H1 (cell line): ENCODE data around the gene SOHLH1. TPM values are rescaled to one million over a fixed set of nuclear protein-coding genes. Genes with fewer than 3 reads are reported as not detected.

ENCODE experiments used
- CTCF ChIA-PET: fragments of 300-600 bp; sonication (Branson Sonifier 250); formaldehyde crosslinking; loops from one replicate; lab custom pipeline; 2021; ENCODE audit not compliant: partially characterized antibody; lab: Charles Lee
- POLR2A ChIA-PET: fragments of 300-600 bp; sonication (Branson Sonifier 250); formaldehyde crosslinking; loops from one replicate; lab custom pipeline; 2021; ENCODE audit warnings: inconsistent platforms; ENCODE audit not compliant: partially characterized antibody; lab: Charles Lee
- DNase-seq, 2 experiments: peaks; one replicate each; pipeline versions ENCODE4 v3.0.0 to v3.0.0-alpha.2; 2010 to 2022; ENCODE audit warnings: low spot score in 2 of 2, low read depth in 1 of 2, mixed read lengths in 1 of 2
- FAIRE-seq: peaks from 2 replicates; lab custom pipeline; 2011; peaks lifted over from hg19 to GRCh38; lab: Jason Lieb, UNC
- H2AFZ ChIP-seq: 2 replicates; pipeline ENCODE4 v1.8.1; 2012; ENCODE audit warnings: low read length, inconsistent platforms
- H2AK5ac ChIP-seq: 2 replicates; pipeline ENCODE4 v1.6.1; 2013; ENCODE audit warnings: low read depth, low read length
- H2BK120ac ChIP-seq: replicated peaks from 2 replicates; pipeline ENCODE3; 2013; ENCODE audit warnings: low read depth, low read length, inconsistent platforms
- H2BK12ac ChIP-seq: 2 replicates; pipeline ENCODE4 v1.6.1; 2013; ENCODE audit warnings: low read depth, low read length
- H2BK15ac ChIP-seq: 2 replicates; pipeline ENCODE4 v1.6.1; 2013; ENCODE audit warnings: low read length
- H2BK20ac ChIP-seq: 2 replicates; pipeline ENCODE4 v1.6.1; 2013; ENCODE audit warnings: low read length
- H2BK5ac ChIP-seq: 2 replicates; pipeline ENCODE4 v1.6.1; 2013; ENCODE audit warnings: low read depth, low read length
- H3K14ac ChIP-seq: 2 replicates; pipeline ENCODE4 v1.6.1; 2013; ENCODE audit warnings: inconsistent platforms; ENCODE audit not compliant: insufficient read length
- H3K18ac ChIP-seq: 2 replicates; pipeline ENCODE4 v1.6.1; 2013; ENCODE audit warnings: low read length; ENCODE audit errors: extremely low read depth
- H3K23ac ChIP-seq: 2 replicates; pipeline ENCODE4 v1.6.1; 2013; ENCODE audit warnings: inconsistent platforms; ENCODE audit not compliant: insufficient read length
- H3K23me2 ChIP-seq: 2 replicates; pipeline ENCODE4 v1.6.1; 2013; ENCODE audit warnings: low read depth, low read length
- H3K27ac ChIP-seq: 2 replicates; pipeline ENCODE4 v1.6.1; 2011; ENCODE audit warnings: low read depth, low read length, inconsistent platforms
- H3K27me3 ChIP-seq, 4 experiments: replicated peaks in 1 of 4; 1 replicate in 1 of 4; 2 replicates in 3 of 4; pipeline versions ENCODE4 v1.6.1 to v1.8.1; 2011 to 2013; ENCODE audit warnings: low read length in 3 of 4, mild to moderate bottlenecking in 3 of 4, inconsistent platforms in 2 of 4, mixed read lengths in 2 of 4, moderate library complexity in 1 of 4; ENCODE audit not compliant: control insufficient read depth in 3 of 4, insufficient read depth in 3 of 4; ENCODE audit errors: extremely low read depth in 1 of 4
- H3K36me3 ChIP-seq, 4 experiments: 2 replicates each; pipeline versions ENCODE4 v1.6.1 to v1.8.1; 2011 to 2013; ENCODE audit warnings: mild to moderate bottlenecking in 4 of 4, low read length in 3 of 4, moderate library complexity in 2 of 4, control low read depth in 1 of 4, inconsistent platforms in 1 of 4; ENCODE audit not compliant: insufficient read depth in 4 of 4, control insufficient read depth in 2 of 4
- H3K4ac ChIP-seq: replicated peaks from 2 replicates; pipeline ENCODE3; 2013; ENCODE audit warnings: low read length, low read depth, mixed read lengths, inconsistent platforms; ENCODE audit not compliant: insufficient read length
- H3K4me1 ChIP-seq, 4 experiments: replicated peaks in 1 of 4; 1 replicate in 1 of 4; 2 replicates in 3 of 4; pipeline versions ENCODE4 v1.6.1 to v1.8.1; 2011 to 2013; ENCODE audit warnings: low read length in 3 of 4, inconsistent platforms in 2 of 4, mixed read lengths in 1 of 4; ENCODE audit not compliant: insufficient read depth in 4 of 4, control insufficient read depth in 3 of 4
- H3K4me2 ChIP-seq, 2 experiments: 2 replicates each; pipeline versions ENCODE4 v1.6.1 to v1.8.1; 2011 to 2013; ENCODE audit warnings: low read depth in 2 of 2, low read length in 2 of 2, control low read depth in 1 of 2, inconsistent platforms in 1 of 2, mild to moderate bottlenecking in 1 of 2; ENCODE audit not compliant: insufficient read depth in 1 of 2
- H3K4me3 ChIP-seq, 4 experiments: fragments of 200-600, 300-600 bp in 1 of 4; sonication (generic), shearing (Covaris generic), sonication (Bioruptor Twin) in 1 of 4; 2 replicates each; pipeline versions ENCODE4 v1.5.1 to v1.8.1; 2011 to 2016; ENCODE audit warnings: low read length in 4 of 4, low read depth in 3 of 4, control low read depth in 2 of 4, inconsistent platforms in 2 of 4, mild to moderate bottlenecking in 2 of 4, mixed read lengths in 1 of 4, moderate library complexity in 1 of 4; ENCODE audit not compliant: insufficient read depth in 2 of 4; ENCODE audit errors: extremely low read depth in 1 of 4
- H3K56ac ChIP-seq: replicated peaks from 2 replicates; pipeline ENCODE3; 2013; ENCODE audit warnings: low read depth, mild to moderate bottlenecking, mixed read lengths, low read length, inconsistent platforms; ENCODE audit not compliant: insufficient read length
- H3K79me1 ChIP-seq: 2 replicates; pipeline ENCODE4 v1.6.1; 2013; ENCODE audit warnings: low read depth, low read length, control low read depth
- H3K79me2 ChIP-seq, 2 experiments: 2 replicates each; pipeline versions ENCODE4 v1.6.1 to v1.8.1; 2012 to 2013; ENCODE audit warnings: low read length in 2 of 2, mild to moderate bottlenecking in 2 of 2, inconsistent platforms in 1 of 2; ENCODE audit not compliant: insufficient read depth in 2 of 2, control insufficient read depth in 1 of 2
- H3K9ac ChIP-seq, 4 experiments: replicated peaks in 1 of 4; 1 replicate in 1 of 4; 2 replicates in 3 of 4; pipeline versions ENCODE4 v1.6.1 to v1.8.1; 2011 to 2013; ENCODE audit warnings: low read depth in 3 of 4, low read length in 3 of 4, control low read depth in 2 of 4, mild to moderate bottlenecking in 2 of 4, moderate library complexity in 2 of 4, inconsistent platforms in 1 of 4; ENCODE audit errors: extremely low read depth in 1 of 4
- H3K9me3 ChIP-seq, 2 experiments: 2 replicates each; pipeline versions ENCODE4 v1.6.1 to v1.8.1; 2012 to 2013; ENCODE audit warnings: mild to moderate bottlenecking in 2 of 2, moderate library complexity in 2 of 2, control low read depth in 1 of 2, inconsistent platforms in 1 of 2, low read depth in 1 of 2, low read length in 1 of 2, mixed read lengths in 1 of 2; ENCODE audit not compliant: insufficient read depth in 2 of 2
- H4K20me1 ChIP-seq, 2 experiments: replicated peaks in 1 of 2; 2 replicates each; pipeline versions ENCODE3 to v1.8.1; 2011 to 2013; ENCODE audit warnings: inconsistent platforms in 2 of 2, low read length in 2 of 2, mild to moderate bottlenecking in 1 of 2; ENCODE audit not compliant: insufficient read depth in 2 of 2, control insufficient read depth in 1 of 2
- H4K5ac ChIP-seq: 2 replicates; pipeline ENCODE4 v1.6.1; 2013; ENCODE audit warnings: low read length, low read depth, mixed read lengths, inconsistent platforms; ENCODE audit not compliant: insufficient read length
- H4K8ac ChIP-seq: 2 replicates; pipeline ENCODE4 v1.8.0; 2013; ENCODE audit warnings: mild to moderate bottlenecking, moderate library complexity, low read length, inconsistent platforms; ENCODE audit not compliant: insufficient read depth; ENCODE audit errors: extremely low read depth
- H4K91ac ChIP-seq: replicated peaks from 2 replicates; pipeline ENCODE3; 2013; ENCODE audit warnings: low read length, mixed read lengths, inconsistent platforms; ENCODE audit not compliant: insufficient read length
- ASH2L ChIP-seq: fragments of 200-600, 300-600 bp; sonication (generic); IDR thresholded peaks from one replicate; pipeline ENCODE4 v1.7.1; 2017; ENCODE audit warnings: low read length
- CHD1 ChIP-seq: IDR thresholded peaks from 2 replicates; pipeline ENCODE4 v1.6.1; 2012; ENCODE audit warnings: low read depth, low read length, improper control_type of control experiment
- GTF2F1 ChIP-seq: IDR thresholded peaks from 2 replicates; pipeline ENCODE4 v1.6.1; 2012; ENCODE audit warnings: low read depth, low read length, improper control_type of control experiment, borderline replicate concordance
- NRF1 ChIP-seq: IDR thresholded peaks from 2 replicates; pipeline ENCODE4 v1.6.1; 2011; ENCODE audit warnings: mild to moderate bottlenecking, low read depth, low read length, improper control_type of control experiment
- SAP30 ChIP-seq: fragments of 300-600 bp; sonication (generic); IDR thresholded peaks from 2 replicates; pipeline ENCODE4 v1.7.1; 2012; ENCODE audit warnings: low read length, moderate library complexity, mild to moderate bottlenecking, inconsistent platforms; ENCODE audit not compliant: insufficient read depth, insufficient replicate concordance
- SIX5 ChIP-seq: IDR thresholded peaks from 2 replicates; pipeline ENCODE4 v1.6.1; 2011; ENCODE audit warnings: mild to moderate bottlenecking, low read depth, low read length
- TCF12 ChIP-seq: IDR thresholded peaks from 2 replicates; pipeline ENCODE4 v1.6.1; 2011; ENCODE audit warnings: low read depth, mild to moderate bottlenecking, low read length
- WGBS, 2 experiments: shearing (Covaris generic) in 1 of 2; methylation state at CpG; one replicate each; pipeline versions ENCODE4 v1.1.6 to v1.1.7; 2013 to 2015; ENCODE audit warnings: low lambda C conversion rate in 2 of 2, mixed read lengths in 2 of 2, inconsistent platforms in 1 of 2, low coverage in 1 of 2, missing lambda C conversion rate in 1 of 2; ENCODE audit not compliant: insufficient replicate concordance in 2 of 2, insufficient coverage in 1 of 2, insufficient read length in 1 of 2; ENCODE audit errors: extremely low coverage in 1 of 2, missing lambda C conversion rate in 1 of 2; 5-methylcytosine and 5-hydroxymethylcytosine counted together
- polyA plus RNA-seq, 7 experiments: library from polyadenylated mRNA; depleted of rRNA in 3 of 7; stranded (reverse) in 5 of 7; unstranded in 2 of 7; fragments of >200 nt in 5 of 7; fragments of 200-250 nt in 2 of 7; gene quantifications; 1 replicate in 5 of 7; 2 replicates in 1 of 7; 4 replicates in 1 of 7; pipeline versions ENCODE4 v1.2.1 to v1.2.3, GENCODE V29; 2011 to 2013; ENCODE audit warnings: missing spikeins in 2 of 7, mixed read lengths in 2 of 7
- total RNA-seq: library from RNA; stranded (reverse); fragmentation: NEBNext Ultra II Directional; extraction: Animal tissue kit (Norgen Biotek cat#: 25700); gene quantifications from 2 replicates; pipeline ENCODE4 v1.2.1, GENCODE V29; 2021

Gene SOHLH1
- total and polyA plus RNA-seq, 2 of the 8 experiments (the other 6 are each of a cell fraction or from before 2014, with no cell fraction given): 0.11 TPM; not detected in 1

GRCh38 chr9:135747311-135747710, 48.0 kb upstream of the SOHLH1 start:
- no peaks in the 10 kb centered on the region for H3K9me3 ChIP-seq
- ChIA-PET CTCF (interaction anchor here (1.2 kb wide), 1 partner anchor 1058 kb away, joined by 3 read pairs; no protein-coding TSS in a partner anchor), POLR2A (no interaction called here)
- no peak overlapping the region for H3K14ac ChIP-seq
- no peak overlapping the region for H2BK15ac ChIP-seq
- H4K91ac ChIP-seq: no peak overlapping the region
- no peak overlapping the region for H2AK5ac ChIP-seq
- no peak overlapping the region for H3K27ac ChIP-seq
- no peaks in the 10 kb centered on the region for H3K79me2 ChIP-seq
- FAIRE-seq: no peak
- no peak overlapping the region for H3K4me2 ChIP-seq
- no peak overlapping the region for H4K5ac ChIP-seq
- H3K4me3 ChIP-seq: no peak overlapping the region
- H3K79me1 ChIP-seq: no peaks in the 10 kb centered on the region
- H3K9ac ChIP-seq: no peak overlapping the region
- no peak overlapping the region for H3K23ac ChIP-seq
- TF ChIP-seq TCF12 (no peak), SIX5 (no peak), GTF2F1 (no peak), SAP30 (no peak), ASH2L (no peak), CHD1 (no peak), NRF1 (no peak)
- TF ChIP-seq, all 59 proteins: peak for 0
- Histone ChIP-seq H2BK5ac (no peak overlapping the region), H2BK20ac (no peak overlapping the region), H3K56ac (no peak overlapping the region), H3K36me3 (no peaks in the 10 kb centered on the region), H4K20me1 (no peaks in the 10 kb centered on the region), H2BK120ac (no peak overlapping the region), H3K4ac (no peak overlapping the region), H3K4me1 (no peaks in the 10 kb centered on the region), H2BK12ac (no peak overlapping the region), H3K18ac (no peak overlapping the region), H2AFZ (no peak overlapping the region), H3K27me3 (no peaks in the 10 kb centered on the region), H4K8ac (no peak overlapping the region), H3K23me2 (no peaks in the 10 kb centered on the region; the same call in 1 of the 2 replicates)
- no peak for DNase-seq
- 70% methylated on average over 3 of the region's 13 CpGs; no CpG with 5 or more reads in 1 of the 2 experiments for WGBS, 2 experiments
